Spleen (tissue), 11 donors: Measurements from ENCODE around the gene HSD17B2. TPM values are rescaled to one million over a fixed set of nuclear protein-coding genes. Genes with fewer than 3 reads are reported as not detected.

ENCODE experiments used
- DNase-seq: peaks from one replicate; pipeline ENCODE4 v3.0.0-alpha.2; 2020
- H3K27ac ChIP-seq, 8 donors: fragments of 200-600 bp; sonication (generic) in 7 of 8; 1 replicate in 4 of 8; 2 replicates in 4 of 8; pipeline versions ENCODE4 v1.5.0 to v1.8.0; 2016 to 2021; ENCODE audit warnings: inconsistent platforms in 4 of 8, mild to moderate bottlenecking in 4 of 8, moderate library complexity in 1 of 8
- H3K27me3 ChIP-seq, 7 donors: fragments of 200-600 bp; sonication (generic) in 6 of 7; replicated peaks in 1 of 7; 1 replicate in 4 of 7; 2 replicates in 3 of 7; pipeline versions ENCODE4 v1.5.0 to v1.8.0; 2016 to 2021; ENCODE audit warnings: inconsistent platforms in 3 of 7, mild to moderate bottlenecking in 1 of 7
- H3K36me3 ChIP-seq, 6 donors: fragments of 200-600 bp; sonication (generic) in 5 of 6; 1 replicate in 4 of 6; 2 replicates in 2 of 6; pipeline versions ENCODE4 v1.5.0 to v1.8.0; 2016 to 2021; ENCODE audit warnings: inconsistent platforms in 2 of 6
- H3K4me1 ChIP-seq, 6 donors: fragments of 200-600 bp; sonication (generic) in 5 of 6; 1 replicate in 3 of 6; 2 replicates in 3 of 6; pipeline versions ENCODE4 v1.5.0 to v1.8.0; 2016 to 2021; ENCODE audit warnings: inconsistent platforms in 3 of 6
- H3K4me3 ChIP-seq, 8 donors: fragments of 200-600 bp; sonication (generic) in 7 of 8; 1 replicate in 4 of 8; 2 replicates in 4 of 8; pipeline versions ENCODE4 v1.5.0 to v1.8.0; 2016 to 2021; ENCODE audit warnings: inconsistent platforms in 4 of 8, mild to moderate bottlenecking in 4 of 8, moderate library complexity in 2 of 8
- H3K9me3 ChIP-seq, 8 donors: fragments of 200-600 bp; sonication (generic) in 7 of 8; 1 replicate in 4 of 8; 2 replicates in 4 of 8; pipeline versions ENCODE4 v1.5.0 to v1.8.0; 2016 to 2021; ENCODE audit warnings: inconsistent platforms in 4 of 8
- POLR2A ChIP-seq, 3 donors: fragments of 450-650 bp; IDR thresholded peaks; one replicate each; pipeline ENCODE4 v1.5.1; 2017; ENCODE audit warnings: antibody characterized with exemption in 3 of 3, mild to moderate bottlenecking in 1 of 3
- POLR2AphosphoS5 ChIP-seq, 3 donors: sonication (generic); formaldehyde crosslinking; IDR thresholded peaks; one replicate each; pipeline ENCODE4 v1.5.1; 2017; ENCODE audit warnings: antibody characterized with exemption in 3 of 3
- WGBS, 5 donors: extraction: QIAGEN DNeasy Blood & Tissue Kit in 3 of 5; methylation state at CpG; one replicate each; pipeline versions ENCODE4 v1.1.5 to v1.1.7; 2013 to 2018; 5-methylcytosine and 5-hydroxymethylcytosine counted together
- intact Hi-C: fragments of 100-400 bp; cut with DNase I; formaldehyde crosslinking; loops from one replicate; pipeline ENCODE4 v1.15.0; 2023; ENCODE audit warnings: low total_unique reads
- polyA plus RNA-seq, 3 donors: library from polyadenylated mRNA; stranded (reverse); fragments of 200-250 nt; gene quantifications; one replicate each; pipeline ENCODE4 v1.2.1, GENCODE V29; 2013
- total RNA-seq, 7 donors: library from RNA; depleted of rRNA in 3 of 7; stranded (reverse); fragments of >200 nt in 3 of 7; fragmentation: NEBNext Ultra II Directional in 4 of 7; extraction: Animal tissue kit (Norgen Biotek cat#: 25700) in 4 of 7; gene quantifications; one replicate each; pipeline versions ENCODE4 v1.1.0 to v1.2.1, GENCODE V29; 2016 to 2021
- TF ChIP-seq, protein P1 (sequence below), 11 experiments: fragments of 200-600 bp in 7 of 11; fragments of 450-650 bp in 4 of 11; sonication (generic) in 4 of 11; IDR thresholded peaks in 8 of 11; conservative IDR thresholded peaks in 3 of 11; 1 replicate in 7 of 11; 2 replicates in 4 of 11; pipeline versions ENCODE4 v1.4.0 to v1.8.0; 2016 to 2021; ENCODE audit warnings: antibody characterized with exemption in 11 of 11, inconsistent platforms in 4 of 11, mild to moderate bottlenecking in 1 of 11
- donor health status: healthy with polysubstance abuse.
- donor health status: DM: no; HTN: no; CAD: no; lungs with moderate emphysema.
- donor health status: DM: no; HTN: no; CAD: no.
- donor health status: Bipolar disorder and iron deficiency.
- donor health status: healthy.
- donor health status: DM: no; HTN: no; CAD: no.
- donor health status: DM: yes; HTN: yes; CAD: no.

Gene HSD17B2
- total and polyA plus RNA-seq, 10 donors: 0.09 to 0.13 TPM; not detected in 8

DNA sequence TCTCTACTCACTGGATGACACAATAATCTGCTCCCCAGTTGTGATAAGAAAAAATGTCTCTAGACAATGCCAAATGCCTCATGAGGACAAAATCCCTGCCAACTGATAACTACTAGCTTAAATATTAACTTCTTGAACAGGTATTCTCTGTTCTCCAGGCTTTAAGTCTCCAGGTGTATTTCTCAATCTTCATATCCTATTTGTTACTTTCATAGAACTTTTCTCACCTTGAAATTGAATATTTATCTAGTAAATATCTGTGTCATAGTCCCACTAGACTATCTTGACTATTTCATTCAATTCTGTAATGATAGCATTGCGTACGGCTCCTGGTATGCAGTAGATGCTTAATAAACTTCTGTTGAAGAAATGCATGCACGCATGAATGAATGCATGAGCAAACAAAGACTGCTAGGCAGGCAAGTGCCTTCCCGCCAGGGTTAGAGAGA is 15.9 kb downstream of the HSD17B2 start:
- Histone ChIP-seq H3K27me3 (peaks cover 0 to 62% (median 0%) of the 10 kb centered on the region in 7 donors), H3K9me3 (no peaks in the 10 kb centered on the region), H3K27ac (no peak overlapping the region), H3K4me3 (no peak overlapping the region), H3K4me1 (no peaks in the 10 kb centered on the region), H3K36me3 (no peaks in the 10 kb centered on the region)
- no peak for TF ChIP-seq POLR2AphosphoS5 (IDR thresholded peaks at IDR 0.05)
- TF ChIP-seq, protein P1, sequence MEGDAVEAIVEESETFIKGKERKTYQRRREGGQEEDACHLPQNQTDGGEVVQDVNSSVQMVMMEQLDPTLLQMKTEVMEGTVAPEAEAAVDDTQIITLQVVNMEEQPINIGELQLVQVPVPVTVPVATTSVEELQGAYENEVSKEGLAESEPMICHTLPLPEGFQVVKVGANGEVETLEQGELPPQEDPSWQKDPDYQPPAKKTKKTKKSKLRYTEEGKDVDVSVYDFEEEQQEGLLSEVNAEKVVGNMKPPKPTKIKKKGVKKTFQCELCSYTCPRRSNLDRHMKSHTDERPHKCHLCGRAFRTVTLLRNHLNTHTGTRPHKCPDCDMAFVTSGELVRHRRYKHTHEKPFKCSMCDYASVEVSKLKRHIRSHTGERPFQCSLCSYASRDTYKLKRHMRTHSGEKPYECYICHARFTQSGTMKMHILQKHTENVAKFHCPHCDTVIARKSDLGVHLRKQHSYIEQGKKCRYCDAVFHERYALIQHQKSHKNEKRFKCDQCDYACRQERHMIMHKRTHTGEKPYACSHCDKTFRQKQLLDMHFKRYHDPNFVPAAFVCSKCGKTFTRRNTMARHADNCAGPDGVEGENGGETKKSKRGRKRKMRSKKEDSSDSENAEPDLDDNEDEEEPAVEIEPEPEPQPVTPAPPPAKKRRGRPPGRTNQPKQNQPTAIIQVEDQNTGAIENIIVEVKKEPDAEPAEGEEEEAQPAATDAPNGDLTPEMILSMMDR (IDR thresholded peaks at IDR 0.05 in 8 of 11, conservative IDR thresholded peaks at IDR 0.05 in 3 of 11): no peak
- no peak for TF ChIP-seq POLR2A (IDR thresholded peaks at IDR 0.05)
- intact Hi-C loops: no loop called here
- no peak for DNase-seq
- 90 to 94% (median 94%) methylated on average over 4 of the region's 4 CpGs for WGBS, 5 donors

DNA sequence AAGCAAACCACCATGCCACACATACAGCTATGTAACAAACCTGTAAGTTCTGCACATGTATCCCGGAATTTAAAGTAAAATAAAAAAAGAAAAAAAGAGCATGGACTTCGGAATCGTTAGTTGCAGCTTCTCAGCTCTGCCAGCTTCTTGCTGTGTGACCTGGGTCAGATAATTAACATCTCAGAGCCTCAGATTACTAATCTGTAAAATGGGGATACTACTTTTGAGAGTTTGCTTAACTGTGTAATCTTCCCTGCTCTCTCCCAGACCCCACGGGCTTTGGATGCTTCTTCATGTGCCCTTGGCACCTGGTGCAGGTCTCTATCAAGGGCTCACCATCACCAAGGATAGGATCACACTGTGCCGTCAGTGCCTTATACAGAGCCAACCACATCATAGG is 16.6 kb downstream of the HSD17B2 start:
- intact Hi-C loops: no loop called here
- WGBS, 5 donors: 79 to 89% (median 80%) methylated on average over 5 of the region's 5 CpGs

DNA sequence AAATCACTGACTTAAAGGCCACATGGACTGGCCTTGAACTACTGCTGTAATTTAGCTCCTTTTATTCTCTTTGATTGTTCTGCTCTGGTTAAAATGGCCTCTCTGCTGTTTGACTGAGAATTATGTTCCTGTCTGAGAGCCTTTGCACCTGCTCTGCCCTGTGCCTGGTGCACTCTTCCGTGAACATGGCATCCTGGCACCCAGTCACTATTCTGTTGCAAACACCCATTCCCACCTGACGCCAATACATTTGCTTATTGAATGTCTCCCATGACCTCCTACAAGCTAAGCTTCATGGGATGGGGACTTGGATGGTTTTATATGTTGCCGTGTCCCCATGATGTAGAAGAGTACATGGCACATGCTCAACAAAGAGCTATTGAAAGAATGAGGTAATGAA is 20.1 kb downstream of the HSD17B2 start:
- no peak overlapping the region for H3K4me3 ChIP-seq
- peaks cover 0 to 65% (median 0%) of the 10 kb centered on the region in 7 donors for H3K27me3 ChIP-seq
- DNase-seq: no peak
- H3K27ac ChIP-seq: no peak overlapping the region
- no peaks in the 10 kb centered on the region for H3K36me3 ChIP-seq
- H3K9me3 ChIP-seq: no peaks in the 10 kb centered on the region
- 91 to 99% (median 95%) methylated on average over 3 of the region's 3 CpGs for WGBS, 5 donors
- H3K4me1 ChIP-seq: peaks cover 0 to 4% (median 0%) of the 10 kb centered on the region in 6 donors
- intact Hi-C loops: no loop called here
- TF ChIP-seq POLR2A (IDR thresholded peaks at IDR 0.05) (no peak), POLR2AphosphoS5 (IDR thresholded peaks at IDR 0.05) (no peak)
- TF ChIP-seq, protein P1 (IDR thresholded peaks at IDR 0.05 in 8 of 11, conservative IDR thresholded peaks at IDR 0.05 in 3 of 11): no peak

More for the DNA sequence above, 16.6 kb downstream of the HSD17B2 start:
- DNase-seq: no peak
- H3K4me1 ChIP-seq: no peaks in the 10 kb centered on the region
- H3K9me3 ChIP-seq: no peaks in the 10 kb centered on the region
- no peaks in the 10 kb centered on the region for H3K36me3 ChIP-seq
- TF ChIP-seq POLR2AphosphoS5 (IDR thresholded peaks at IDR 0.05) (no peak), POLR2A (IDR thresholded peaks at IDR 0.05) (no peak)
- TF ChIP-seq, protein P1 (IDR thresholded peaks at IDR 0.05 in 8 of 11, conservative IDR thresholded peaks at IDR 0.05 in 3 of 11): no peak
- no peak overlapping the region for H3K4me3 ChIP-seq
- H3K27me3 ChIP-seq: peaks cover 0 to 55% (median 0%) of the 10 kb centered on the region in 7 donors
- H3K27ac ChIP-seq: no peak overlapping the region

DNA sequence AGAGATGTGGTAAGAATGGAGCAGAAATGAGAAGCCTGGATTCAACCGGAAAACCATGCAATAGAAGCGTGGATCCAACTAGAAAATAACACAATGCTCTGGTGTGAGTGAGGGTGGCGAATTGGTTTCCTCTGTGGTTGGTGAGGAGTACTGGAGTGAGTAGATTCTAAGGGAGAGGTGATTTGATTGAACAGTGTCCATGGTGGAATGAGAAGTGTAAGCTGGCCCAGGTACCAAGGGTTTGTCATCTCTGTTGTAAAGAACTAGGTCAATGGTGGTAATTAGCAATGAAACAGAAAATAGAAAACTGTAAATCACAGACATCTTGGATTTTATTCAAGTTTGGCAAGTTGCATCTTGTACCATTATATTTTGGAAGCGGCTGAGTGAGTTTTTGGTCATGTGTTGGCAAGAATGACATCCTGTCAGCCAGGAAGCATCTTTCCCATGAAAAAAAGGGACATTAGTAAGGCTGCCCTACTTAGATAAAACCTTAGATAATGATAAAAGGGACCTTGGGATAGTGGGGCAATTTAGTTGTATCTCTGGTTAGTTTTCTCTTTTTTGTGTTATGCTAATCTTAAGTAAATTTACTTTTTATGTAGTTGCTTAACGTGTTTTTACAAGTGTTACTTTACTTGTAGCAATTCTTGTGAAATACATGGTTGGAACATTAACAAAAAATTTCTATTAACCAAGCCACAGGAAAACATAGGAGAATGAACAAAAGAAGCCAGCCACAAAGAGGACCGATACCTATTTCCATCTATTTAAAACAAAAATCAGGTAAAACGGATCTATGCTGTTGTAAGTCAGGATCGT is 20.9 kb downstream of the HSD17B2 start:
- H3K9me3 ChIP-seq: no peaks in the 10 kb centered on the region
- no peak overlapping the region for H3K4me3 ChIP-seq
- H3K4me1 ChIP-seq: peaks cover 0 to 6% (median 0%) of the 10 kb centered on the region in 6 donors
- TF ChIP-seq POLR2AphosphoS5 (IDR thresholded peaks at IDR 0.05): no peak
- TF ChIP-seq POLR2A (IDR thresholded peaks at IDR 0.05): no peak
- TF ChIP-seq, protein P1 (IDR thresholded peaks at IDR 0.05 in 8 of 11, conservative IDR thresholded peaks at IDR 0.05 in 3 of 11): no peak
- H3K27me3 ChIP-seq: peaks cover 0 to 65% (median 0%) of the 10 kb centered on the region in 7 donors
- no peak overlapping the region for H3K27ac ChIP-seq
- intact Hi-C loops: no loop called here
- WGBS, 5 donors: 68 to 83% (median 73%) methylated on average over 8 of the region's 8 CpGs
- no peak for DNase-seq
- H3K36me3 ChIP-seq: no peaks in the 10 kb centered on the region
